Panc1 (cell line): Measurements from ENCODE around the gene GBX1.

ENCODE experiments used
- CTCF ChIP-seq: fragments of 450-650 bp; IDR thresholded peaks from 2 replicates; pipeline ENCODE4 v1.5.1; 2017; ENCODE audit warnings: mild to moderate bottlenecking
- POLR2AphosphoS5 ChIP-seq: IDR thresholded peaks from 2 replicates; pipeline ENCODE4 v1.6.1; 2012; ENCODE audit warnings: mild to moderate bottlenecking, low read depth, low read length, moderate library complexity
- REST ChIP-seq, 2 experiments: IDR thresholded peaks; 2 replicates each; pipeline ENCODE4 v1.6.1; 2011 to 2012; ENCODE audit warnings: low read depth in 2 of 2, control low read depth in 1 of 2, low read length in 1 of 2, mild to moderate bottlenecking in 1 of 2, moderate library complexity in 1 of 2; ENCODE audit not compliant: insufficient read depth in 1 of 2
- SIN3A ChIP-seq: IDR thresholded peaks from 2 replicates; pipeline ENCODE4 v1.6.1; 2012; ENCODE audit warnings: low read depth, mild to moderate bottlenecking, low read length, moderate library complexity, borderline replicate concordance; ENCODE audit not compliant: insufficient read depth
- TCF7L2 ChIP-seq: IDR thresholded peaks from 2 replicates; pipeline ENCODE4 v1.6.1; 2011; ENCODE audit warnings: mild to moderate bottlenecking, low read depth, low read length, inconsistent platforms

- TF ChIP-seq CTCF (no peak), TCF7L2 (no peak), REST (IDR thresholded peaks at IDR 0.05; ENCODE audit: insufficient read depth in 1 of 2, low read depth in 2 of 2, low read length in 1 of 2) (no peak), POLR2AphosphoS5 (no peak), SIN3A (no peak)
Measured at GRCh38 chr7:151099486-151100211, 67.8 kb downstream of the GBX1 start.
